DND-41 (cell line): Measurements from ENCODE around the gene EBI3.

Experiments
- CTCF ChIP-seq: IDR thresholded peaks from 2 replicates; pipeline ENCODE4 v1.5.1; 2012; ENCODE audit warnings: borderline replicate concordance, low read length, moderate library complexity, mild to moderate bottlenecking; ENCODE audit not compliant: poor library complexity, severe bottlenecking; ENCODE audit errors: extremely low read depth
- EZH2 ChIP-seq: IDR thresholded peaks from 3 replicates; pipeline ENCODE4 v1.6.1; 2012; ENCODE audit warnings: borderline replicate concordance, low read depth, mild to moderate bottlenecking, moderate library complexity, low read length, inconsistent platforms; ENCODE audit not compliant: severe bottlenecking

GRCh38 chr19:4184718-4185352 is 44.5 kb upstream of the EBI3 start:
- TF ChIP-seq CTCF (no peak), EZH2 (no peak)
